Astrocyte of the cerebellum (primary cell): ENCODE data around the gene STARD8.

Experiments
- DNase-seq: peaks from one replicate; pipeline ENCODE4 v3.0.0-alpha.2; 2011; ENCODE audit warnings: low read depth
- H3K4me3 ChIP-seq: 2 replicates; pipeline ENCODE4 v1.5.1; 2011; ENCODE audit warnings: mild to moderate bottlenecking, low read depth, low read length, moderate library complexity
- CTCF ChIP-seq: IDR thresholded peaks from 2 replicates; pipeline ENCODE4 v1.5.1; 2012; ENCODE audit warnings: low read length, low read depth, moderate library complexity, mild to moderate bottlenecking; ENCODE audit errors: missing control alignments
- in situ Hi-C: cut with HindIII; loops from 2 replicates; pipeline ENCODE4 v1.10.0; 2017; ENCODE audit warnings: low sequenced_read_pairs

Gene STARD8

GRCh38 chrX:68757331-68757730, 109.9 kb downstream of the STARD8 start:
- DNase-seq: no peak
- TF ChIP-seq CTCF: no peak
- no peak overlapping the region for H3K4me3 ChIP-seq
- in situ Hi-C loops: no loop called here

GRCh38 chrX:68757731-68758130, 110.3 kb downstream of the STARD8 start:
- TF ChIP-seq CTCF: no peak
- in situ Hi-C loops: no loop called here
- no peak overlapping the region for H3K4me3 ChIP-seq
- no peak for DNase-seq

- no peak for TF ChIP-seq CTCF
- DNase-seq: no peak
- in situ Hi-C loops: no loop called here
- no peak overlapping the region for H3K4me3 ChIP-seq
These were observed 111.2 kb downstream of the STARD8 start for GRCh38 chrX:68758671-68759070.

GRCh38 chrX:68761086-68761485, 113.6 kb downstream of the STARD8 start:
- in situ Hi-C loops: no loop called here
- no peak for TF ChIP-seq CTCF
- DNase-seq: no peak
- no peak overlapping the region for H3K4me3 ChIP-seq

GRCh38 chrX:68762766-68763165, 115.3 kb downstream of the STARD8 start:
- H3K4me3 ChIP-seq: no peak overlapping the region
- no peak for DNase-seq
- no peak for TF ChIP-seq CTCF
- in situ Hi-C loops: no loop called here

- no peak for DNase-seq
- in situ Hi-C loops: no loop called here
- TF ChIP-seq CTCF: no peak
These were observed 116.0 kb downstream of the STARD8 start for GRCh38 chrX:68763481-68763880.

More at GRCh38 chrX:68763481-68763880, 116.0 kb downstream of the STARD8 start:
- no peak overlapping the region for H3K4me3 ChIP-seq
